Esophagus muscularis mucosa (tissue), 4 donors: ENCODE results near the gene GRID2. TPM values are rescaled to one million over a fixed set of nuclear protein-coding genes. Genes with fewer than 3 reads are reported as not detected.

ENCODE experiments used
- DNase-seq: peaks from one replicate; pipeline ENCODE4 v3.0.0-alpha.2; 2017; ENCODE audit errors: extremely low spot score
- H3K27ac ChIP-seq, 4 donors: fragments of 200-600 bp; sonication (generic); replicated peaks in 1 of 4; 1 replicate in 3 of 4; 2 replicates in 1 of 4; pipeline ENCODE4 v1.5.1; 2016 to 2019; ENCODE audit warnings: mild to moderate bottlenecking in 1 of 4
- H3K27me3 ChIP-seq, 4 donors: fragments of 200-600 bp; sonication (generic); one replicate each; pipeline versions ENCODE4 v1.5.1 to v1.6.0; 2016 to 2019
- H3K36me3 ChIP-seq, 4 donors: fragments of 200-600 bp; sonication (generic); one replicate each; pipeline ENCODE4 v1.5.1; 2016 to 2019
- H3K4me1 ChIP-seq, 4 donors: fragments of 200-600 bp; sonication (generic); one replicate each; pipeline ENCODE4 v1.5.1; 2016 to 2019
- H3K4me3 ChIP-seq, 4 donors: fragments of 200-600 bp; sonication (generic); 1 replicate in 2 of 4; 2 replicates in 2 of 4; pipeline ENCODE4 v1.5.1; 2016 to 2019; ENCODE audit warnings: mild to moderate bottlenecking in 4 of 4, moderate library complexity in 1 of 4
- H3K9me3 ChIP-seq, 4 donors: fragments of 200-600 bp; sonication (generic); 1 replicate in 3 of 4; 2 replicates in 1 of 4; pipeline ENCODE4 v1.5.1; 2016 to 2019
- EP300 ChIP-seq: sonication (generic); formaldehyde crosslinking; IDR thresholded peaks from one replicate; pipeline ENCODE4 v1.6.1; 2017; ENCODE audit warnings: antibody characterized with exemption
- POLR2A ChIP-seq: fragments of 450-650 bp; IDR thresholded peaks from one replicate; pipeline ENCODE4 v1.6.1; 2017; ENCODE audit warnings: antibody characterized with exemption, moderate library complexity, mild to moderate bottlenecking, low read depth
- POLR2AphosphoS5 ChIP-seq, 2 donors: sonication (generic); formaldehyde crosslinking; IDR thresholded peaks; one replicate each; pipeline ENCODE4 v1.6.1; 2017; ENCODE audit warnings: antibody characterized with exemption in 2 of 2
- WGBS: methylation state at CpG from one replicate; pipeline ENCODE4 v1.1.5; 2018; 5-methylcytosine and 5-hydroxymethylcytosine counted together
- intact Hi-C: fragments of 100-400 bp; cut with DNase I; formaldehyde crosslinking; loops from one replicate; pipeline ENCODE4 v1.15.1; 2023
- total RNA-seq, 4 donors: library from RNA; depleted of rRNA; stranded (reverse); fragments of >200 nt; gene quantifications; one replicate each; pipeline versions ENCODE4 v1.1.0 to v1.2.1, GENCODE V29; 2016
- TF ChIP-seq, protein P1 (sequence below), 3 experiments: fragments of 200-600 bp in 2 of 3; fragments of 450-650 bp in 1 of 3; sonication (generic) in 2 of 3; IDR thresholded peaks; one replicate each; pipeline ENCODE4 v1.5.1; 2017 to 2019; ENCODE audit warnings: antibody characterized with exemption in 3 of 3, mild to moderate bottlenecking in 2 of 3, moderate library complexity in 1 of 3

The GRID2 gene
- total RNA-seq, 4 donors from 2014 or later = 0.06 to 0.17 TPM; not detected in 2

- Histone ChIP-seq H3K9me3 (no peaks in the 10 kb centered on the region), H3K36me3 (no peaks in the 10 kb centered on the region), H3K4me1 (no peaks in the 10 kb centered on the region), H3K27me3 (no peaks in the 10 kb centered on the region), H3K4me3 (no peak overlapping the region), H3K27ac (no peak overlapping the region)
- DNase-seq = no peak
- WGBS = 57% methylated on average over 2 of the region's 2 CpGs
- TF ChIP-seq EP300 = no peak
- no peak for TF ChIP-seq POLR2AphosphoS5 (IDR thresholded peaks at IDR 0.05)
- TF ChIP-seq, protein P1, sequence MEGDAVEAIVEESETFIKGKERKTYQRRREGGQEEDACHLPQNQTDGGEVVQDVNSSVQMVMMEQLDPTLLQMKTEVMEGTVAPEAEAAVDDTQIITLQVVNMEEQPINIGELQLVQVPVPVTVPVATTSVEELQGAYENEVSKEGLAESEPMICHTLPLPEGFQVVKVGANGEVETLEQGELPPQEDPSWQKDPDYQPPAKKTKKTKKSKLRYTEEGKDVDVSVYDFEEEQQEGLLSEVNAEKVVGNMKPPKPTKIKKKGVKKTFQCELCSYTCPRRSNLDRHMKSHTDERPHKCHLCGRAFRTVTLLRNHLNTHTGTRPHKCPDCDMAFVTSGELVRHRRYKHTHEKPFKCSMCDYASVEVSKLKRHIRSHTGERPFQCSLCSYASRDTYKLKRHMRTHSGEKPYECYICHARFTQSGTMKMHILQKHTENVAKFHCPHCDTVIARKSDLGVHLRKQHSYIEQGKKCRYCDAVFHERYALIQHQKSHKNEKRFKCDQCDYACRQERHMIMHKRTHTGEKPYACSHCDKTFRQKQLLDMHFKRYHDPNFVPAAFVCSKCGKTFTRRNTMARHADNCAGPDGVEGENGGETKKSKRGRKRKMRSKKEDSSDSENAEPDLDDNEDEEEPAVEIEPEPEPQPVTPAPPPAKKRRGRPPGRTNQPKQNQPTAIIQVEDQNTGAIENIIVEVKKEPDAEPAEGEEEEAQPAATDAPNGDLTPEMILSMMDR (IDR thresholded peaks at IDR 0.05) = no peak
- no peak for TF ChIP-seq POLR2A
- intact Hi-C loops = no loop called here
Observed at GRCh38 chr4:92994727-92995126, 691.0 kb downstream of the GRID2 start.

- TF ChIP-seq, protein P1 (IDR thresholded peaks at IDR 0.05) = no peak
- TF ChIP-seq POLR2AphosphoS5 (IDR thresholded peaks at IDR 0.05) (no peak), EP300 (no peak), POLR2A (no peak)
- WGBS = 84% methylated on average over 2 of the region's 2 CpGs
Observed at GRCh38 chr4:92996533-92996932, 692.8 kb downstream of the GRID2 start.

DNA sequence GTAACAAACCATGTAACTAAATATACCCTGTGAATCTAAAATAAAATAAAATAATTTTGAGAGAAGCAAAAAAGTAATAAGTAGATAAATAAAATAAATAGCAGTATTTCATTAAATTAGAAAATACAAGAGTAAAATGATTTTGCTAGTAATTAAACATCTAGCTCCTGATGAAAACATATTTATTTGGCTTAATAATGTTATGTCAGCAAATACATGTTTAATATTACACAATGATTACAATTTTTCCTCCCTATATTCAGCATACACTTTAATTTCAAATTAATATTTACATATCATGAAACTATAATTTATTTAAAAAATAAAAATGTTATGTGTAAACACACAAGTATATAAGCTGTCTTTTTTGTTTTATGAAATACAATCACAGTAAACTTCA, 697.1 kb downstream of the GRID2 start:
- H3K9me3 ChIP-seq = no peaks in the 10 kb centered on the region
- no peak for DNase-seq
- intact Hi-C loops = no loop called here
- H3K36me3 ChIP-seq = no peaks in the 10 kb centered on the region
- no peak overlapping the region for H3K27ac ChIP-seq
- no peaks in the 10 kb centered on the region for H3K27me3 ChIP-seq
- TF ChIP-seq POLR2AphosphoS5 (IDR thresholded peaks at IDR 0.05) (no peak), POLR2A (no peak), EP300 (no peak)
- TF ChIP-seq, protein P1 (IDR thresholded peaks at IDR 0.05) = no peak
- no peaks in the 10 kb centered on the region for H3K4me1 ChIP-seq
- H3K4me3 ChIP-seq = no peak overlapping the region

More at GRCh38 chr4:92996533-92996932, 692.8 kb downstream of the GRID2 start:
- no peaks in the 10 kb centered on the region for H3K27me3 ChIP-seq
- no peak overlapping the region for H3K4me3 ChIP-seq
- no peaks in the 10 kb centered on the region for H3K4me1 ChIP-seq
- DNase-seq = no peak
- H3K27ac ChIP-seq = no peak overlapping the region
- H3K36me3 ChIP-seq = no peaks in the 10 kb centered on the region
- H3K9me3 ChIP-seq = no peaks in the 10 kb centered on the region
- intact Hi-C loops = no loop called here

DNA sequence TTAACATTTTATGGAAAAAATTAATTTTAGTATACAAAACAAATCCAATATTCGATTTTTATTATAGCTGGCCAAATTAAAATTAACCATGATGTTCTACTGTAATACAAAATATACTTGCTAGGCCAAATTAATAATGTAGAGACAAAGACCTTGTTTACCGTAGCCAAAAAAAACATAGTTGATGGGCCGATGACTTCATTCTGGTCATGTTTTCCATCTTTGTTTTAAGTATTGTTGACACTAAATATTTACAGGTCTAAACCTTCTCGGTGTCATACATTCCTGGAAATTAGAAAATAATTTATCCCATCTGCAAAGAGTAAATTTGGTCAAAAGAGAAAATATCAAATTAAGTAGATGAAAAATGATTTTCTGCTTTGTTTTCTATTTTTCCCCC, 698.5 kb downstream of the GRID2 start:
- no peak for TF ChIP-seq POLR2AphosphoS5 (IDR thresholded peaks at IDR 0.05)
- TF ChIP-seq EP300 = no peak
- TF ChIP-seq, protein P1 (IDR thresholded peaks at IDR 0.05) = no peak
- no peak for TF ChIP-seq POLR2A
- H3K36me3 ChIP-seq = no peaks in the 10 kb centered on the region
- no peak overlapping the region for H3K4me3 ChIP-seq
- no peaks in the 10 kb centered on the region for H3K27me3 ChIP-seq
- 82% methylated on average over 4 of the region's 4 CpGs for WGBS
- H3K9me3 ChIP-seq = no peaks in the 10 kb centered on the region
- intact Hi-C loops = no loop called here
- H3K4me1 ChIP-seq = no peaks in the 10 kb centered on the region
- no peak overlapping the region for H3K27ac ChIP-seq
- no peak for DNase-seq

DNA sequence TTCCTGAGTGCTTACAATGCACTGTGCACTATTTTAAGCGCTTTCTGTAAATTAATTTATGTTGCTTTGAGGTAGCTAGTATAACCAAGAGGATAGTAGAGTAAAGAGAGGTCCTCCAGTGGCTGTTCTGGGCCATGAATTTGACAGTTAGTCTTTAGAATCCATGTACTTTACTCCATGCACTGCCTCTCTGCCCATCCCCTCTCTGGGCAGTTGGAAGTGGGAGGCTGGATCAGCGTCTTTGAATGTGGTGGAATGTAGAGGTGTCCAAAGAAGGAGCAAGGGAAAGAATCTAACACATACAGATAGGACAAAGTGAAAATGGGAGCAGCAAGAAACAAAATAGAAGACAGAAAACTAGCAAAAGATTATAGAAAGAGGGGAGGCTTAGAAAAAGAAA, 712.6 kb downstream of the GRID2 start:
- no peak for TF ChIP-seq POLR2AphosphoS5 (IDR thresholded peaks at IDR 0.05)
- H3K4me1 ChIP-seq = no peaks in the 10 kb centered on the region
- no peaks in the 10 kb centered on the region for H3K9me3 ChIP-seq
- WGBS = 92% methylated on average over 2 of the region's 2 CpGs
- no peaks in the 10 kb centered on the region for H3K36me3 ChIP-seq
- intact Hi-C loops = no loop called here
- H3K4me3 ChIP-seq = no peak overlapping the region
- H3K27ac ChIP-seq = no peak overlapping the region
- H3K27me3 ChIP-seq = no peaks in the 10 kb centered on the region
- DNase-seq = no peak
